Gastroesophageal sphincter (tissue), 4 donors: ENCODE measurements around the gene CRKL. TPM values are rescaled to one million over a fixed set of nuclear protein-coding genes. Genes with fewer than 3 reads are reported as not detected.

Source experiments
- ATAC-seq: fragments of 150-250 bp; one replicate; pipeline ENCODE4 v1.9.1; 2016; ENCODE audit warnings: mild to moderate bottlenecking, moderate library complexity
- H3K27ac ChIP-seq, 4 donors: fragments of 200-600 bp; sonication (generic) in 3 of 4; 1 replicate in 3 of 4; 2 replicates in 1 of 4; pipeline ENCODE4 v1.5.1; 2016 to 2019
- H3K27me3 ChIP-seq: fragments of 200-600 bp; sonication (generic); one replicate; pipeline ENCODE4 v1.5.1; 2019
- H3K36me3 ChIP-seq, 2 donors: fragments of 200-600 bp; sonication (generic); one replicate each; pipeline ENCODE4 v1.5.1; 2019; ENCODE audit warnings: control low read depth in 1 of 2
- H3K4me1 ChIP-seq, 3 donors: fragments of 200-600 bp; sonication (generic); 1 replicate in 2 of 3; 2 replicates in 1 of 3; pipeline ENCODE4 v1.5.1; 2016 to 2019; ENCODE audit warnings: control low read depth in 2 of 3
- H3K4me3 ChIP-seq, 2 donors: fragments of 200-600 bp; sonication (generic); one replicate each; pipeline ENCODE4 v1.5.1; 2019; ENCODE audit warnings: mild to moderate bottlenecking in 1 of 2, moderate library complexity in 1 of 2
- H3K9me3 ChIP-seq, 3 donors: fragments of 200-600 bp; sonication (generic); one replicate each; pipeline ENCODE4 v1.5.1; 2017 to 2019; ENCODE audit warnings: control low read depth in 2 of 3
- CTCF ChIP-seq, 4 experiments: fragments of 200-600 bp in 2 of 4; fragments of 450-650 bp in 2 of 4; sonication (generic) in 1 of 4; IDR thresholded peaks; one replicate each; pipeline ENCODE4 v1.5.1; 2017 to 2019; ENCODE audit warnings: antibody characterized with exemption in 4 of 4, mild to moderate bottlenecking in 2 of 4, moderate library complexity in 2 of 4
- EP300 ChIP-seq: sonication (generic); formaldehyde crosslinking; IDR thresholded peaks from one replicate; pipeline ENCODE4 v1.6.1; 2017; ENCODE audit warnings: antibody characterized with exemption, mild to moderate bottlenecking
- POLR2A ChIP-seq, 2 donors: fragments of 450-650 bp; IDR thresholded peaks; one replicate each; pipeline ENCODE4 v1.6.1; 2017; ENCODE audit warnings: antibody characterized with exemption in 2 of 2, mild to moderate bottlenecking in 2 of 2, moderate library complexity in 1 of 2
- POLR2AphosphoS5 ChIP-seq: sonication (generic); formaldehyde crosslinking; IDR thresholded peaks from one replicate; pipeline ENCODE4 v1.6.1; 2017; ENCODE audit warnings: antibody characterized with exemption
- WGBS, 2 donors: methylation state at CpG; one replicate each; pipeline ENCODE4 v1.1.5; 2018; ENCODE audit warnings: low coverage in 1 of 2; 5-methylcytosine and 5-hydroxymethylcytosine counted together
- total RNA-seq, 4 donors: library from RNA; depleted of rRNA; stranded (reverse); fragments of >200 nt; gene quantifications; one replicate each; pipeline ENCODE4 v1.1.0, GENCODE V29; 2016

CRKL gene
- total RNA-seq, 4 donors from 2014 or later, result 42.5 to 55.8 (median 46.0) TPM

- peaks cover 0 to 84% of the 10 kb centered on the region in 2 donors for H3K36me3 ChIP-seq
Observed at GRCh38 chr22:20875296-20875695, 41.9 kb upstream of the CRKL start.

GRCh38 chr22:20877715-20878114 lies 39.5 kb upstream of the CRKL start:
- no peak overlapping the region for H3K27ac ChIP-seq
- H3K27me3 ChIP-seq, result no peaks in the 10 kb centered on the region
- 89 to 100% methylated on average over 1 to 3 of the region's 3 CpGs for WGBS, 2 donors
- no peak for TF ChIP-seq CTCF (IDR thresholded peaks at IDR 0.05)
- H3K9me3 ChIP-seq, result no peaks in the 10 kb centered on the region
- no peak for ATAC-seq
- H3K4me3 ChIP-seq, result no peak overlapping the region
- no peaks in the 10 kb centered on the region for H3K4me1 ChIP-seq
- peaks cover 0 to 86% of the 10 kb centered on the region in 2 donors for H3K36me3 ChIP-seq

More at GRCh38 chr22:20875296-20875695, 41.9 kb upstream of the CRKL start:
- Histone ChIP-seq H3K27me3 (no peaks in the 10 kb centered on the region), H3K4me3 (no peak overlapping the region), H3K4me1 (no peaks in the 10 kb centered on the region), H3K27ac (no peak overlapping the region), H3K9me3 (no peaks in the 10 kb centered on the region)
- 71 to 86% methylated on average over 1 of the region's 1 CpG for WGBS, 2 donors
- no peak for TF ChIP-seq EP300
- TF ChIP-seq CTCF (IDR thresholded peaks at IDR 0.05), result no peak
- no peak for TF ChIP-seq POLR2A (IDR thresholded peaks at IDR 0.05)
- no peak for TF ChIP-seq POLR2AphosphoS5
- ATAC-seq, result no peak

GRCh38 chr22:20881231-20881630 lies 36.0 kb upstream of the CRKL start:
- Histone ChIP-seq H3K9me3 (no peaks in the 10 kb centered on the region), H3K27ac (no peak overlapping the region), H3K4me3 (no peak overlapping the region), H3K27me3 (no peaks in the 10 kb centered on the region), H3K36me3 (peaks cover 0 to 82% of the 10 kb centered on the region in 2 donors), H3K4me1 (peaks cover 0 to 10% (median 0%) of the 10 kb centered on the region in 3 donors)
- TF ChIP-seq CTCF (IDR thresholded peaks at IDR 0.05), result no peak
- no CpG with 5 or more reads among the region's 5 CpGs for WGBS, 2 donors
- no peak for ATAC-seq

- peaks cover 0 to 81% of the 10 kb centered on the region in 2 donors for H3K36me3 ChIP-seq
- no peak for ATAC-seq
- no peak overlapping the region for H3K27ac ChIP-seq
- H3K4me1 ChIP-seq, result peaks cover 0 to 10% (median 0%) of the 10 kb centered on the region in 3 donors
- TF ChIP-seq POLR2AphosphoS5 (no peak), EP300 (no peak)
- 67 to 90% methylated on average over 2 to 7 of the region's 9 CpGs for WGBS, 2 donors
- no peak overlapping the region for H3K4me3 ChIP-seq
- no peaks in the 10 kb centered on the region for H3K9me3 ChIP-seq
- H3K27me3 ChIP-seq, result no peaks in the 10 kb centered on the region
Observed at GRCh38 chr22:20881869-20882815, 35.1 kb upstream of the CRKL start.

GRCh38 chr22:20882855-20883254 lies 34.4 kb upstream of the CRKL start:
- Histone ChIP-seq H3K4me1 (peaks cover 0 to 10% (median 0%) of the 10 kb centered on the region in 3 donors), H3K36me3 (peaks cover 0 to 81% of the 10 kb centered on the region in 2 donors), H3K27ac (no peak overlapping the region), H3K4me3 (no peak overlapping the region), H3K27me3 (no peaks in the 10 kb centered on the region), H3K9me3 (no peaks in the 10 kb centered on the region)
- TF ChIP-seq CTCF (IDR thresholded peaks at IDR 0.05), result no peak
- no peak for TF ChIP-seq EP300
- TF ChIP-seq POLR2A (IDR thresholded peaks at IDR 0.05), result no peak
- TF ChIP-seq POLR2AphosphoS5, result no peak
- ATAC-seq, result no peak
- WGBS, 2 donors, result 86 to 87% methylated on average over 5 to 6 of the region's 6 CpGs
